Stomach (tissue), 4 donors: ENCODE data around the gene RMDN3.

Experiments used
- CTCF ChIP-seq, 7 experiments: fragments of 450-650 bp in 4 of 7; fragments of 200-600 bp in 3 of 7; sonication (generic) in 3 of 7; IDR thresholded peaks; one replicate each; pipeline ENCODE4 v1.5.1; 2016 to 2019; ENCODE audit warnings: antibody characterized with exemption in 7 of 7, control low read depth in 2 of 7, mild to moderate bottlenecking in 1 of 7
- EP300 ChIP-seq: sonication (generic); formaldehyde crosslinking; IDR thresholded peaks from one replicate; pipeline ENCODE4 v1.6.1; 2017; ENCODE audit warnings: antibody characterized with exemption
- POLR2A ChIP-seq, 4 donors: fragments of 450-650 bp; IDR thresholded peaks; one replicate each; pipeline ENCODE4 v1.6.1; 2016; ENCODE audit warnings: antibody characterized with exemption in 4 of 4, control low read depth in 2 of 4, mild to moderate bottlenecking in 1 of 4, moderate library complexity in 1 of 4
- POLR2AphosphoS5 ChIP-seq, 3 donors: sonication (generic); formaldehyde crosslinking; IDR thresholded peaks; one replicate each; pipeline ENCODE4 v1.6.1; 2016; ENCODE audit warnings: antibody characterized with exemption in 3 of 3

GRCh38 chr15:40792394-40792793 is 37.3 kb upstream of the RMDN3 start:
- TF ChIP-seq POLR2AphosphoS5 (IDR thresholded peaks at IDR 0.05) (no peak), CTCF (IDR thresholded peaks at IDR 0.05) (no peak), POLR2A (IDR thresholded peaks at IDR 0.05) (no peak), EP300 (no peak)
